ENCODE measurements around the gene ANKRD33.

ANKRD33 gene

GRCh38 chr12:51907856-51908425 lies 20.0 kb downstream of the ANKRD33 start:
- no peak for DNase-seq (ENCODE audit: low read depth)
- no peak overlapping the region for H3K4me3 ChIP-seq (ENCODE audit: low read depth, low read length)
- no peak for TF ChIP-seq CTCF (IDR thresholded peaks at IDR 0.05; ENCODE audit: control insufficient read depth, extremely low read depth, insufficient read depth)

GRCh38 chr12:51908876-51909592 lies 21.1 kb downstream of the ANKRD33 start:
- DNase-seq (ENCODE audit: low read depth): no peak
- no peak for TF ChIP-seq CTCF (IDR thresholded peaks at IDR 0.05; ENCODE audit: control insufficient read depth, extremely low read depth, insufficient read depth)
- no peak overlapping the region for H3K4me3 ChIP-seq (ENCODE audit: low read depth, low read length)

GRCh38 chr12:51910168-51910567 lies 22.3 kb downstream of the ANKRD33 start:
- DNase-seq (ENCODE audit: low read depth): no peak
- TF ChIP-seq CTCF (IDR thresholded peaks at IDR 0.05; ENCODE audit: control insufficient read depth, extremely low read depth, insufficient read depth): no peak
- H3K4me3 ChIP-seq (ENCODE audit: low read depth, low read length): no peak overlapping the region

GRCh38 chr12:51910691-51911090 lies 22.8 kb downstream of the ANKRD33 start:
- no peak overlapping the region for H3K4me3 ChIP-seq (ENCODE audit: low read depth, low read length)
- no peak for DNase-seq (ENCODE audit: low read depth)
- no peak for TF ChIP-seq CTCF (IDR thresholded peaks at IDR 0.05; ENCODE audit: control insufficient read depth, extremely low read depth, insufficient read depth)

- H3K4me3 ChIP-seq (ENCODE audit: low read depth, low read length): no peak overlapping the region
- TF ChIP-seq CTCF (IDR thresholded peaks at IDR 0.05; ENCODE audit: control insufficient read depth, extremely low read depth, insufficient read depth): no peak
- DNase-seq (ENCODE audit: low read depth): no peak
Measured at GRCh38 chr12:51911307-51911706, 23.4 kb downstream of the ANKRD33 start.

- H3K4me3 ChIP-seq (ENCODE audit: low read depth, low read length): no peak overlapping the region
- TF ChIP-seq CTCF (IDR thresholded peaks at IDR 0.05; ENCODE audit: control insufficient read depth, extremely low read depth, insufficient read depth): no peak
- no peak for DNase-seq (ENCODE audit: low read depth)
Measured at GRCh38 chr12:51911788-51912711, 24.1 kb downstream of the ANKRD33 start.

All from LNCaP clone FGC (cell line).